ENCODE data around the gene SLC38A10.

Gene SLC38A10

DNA sequence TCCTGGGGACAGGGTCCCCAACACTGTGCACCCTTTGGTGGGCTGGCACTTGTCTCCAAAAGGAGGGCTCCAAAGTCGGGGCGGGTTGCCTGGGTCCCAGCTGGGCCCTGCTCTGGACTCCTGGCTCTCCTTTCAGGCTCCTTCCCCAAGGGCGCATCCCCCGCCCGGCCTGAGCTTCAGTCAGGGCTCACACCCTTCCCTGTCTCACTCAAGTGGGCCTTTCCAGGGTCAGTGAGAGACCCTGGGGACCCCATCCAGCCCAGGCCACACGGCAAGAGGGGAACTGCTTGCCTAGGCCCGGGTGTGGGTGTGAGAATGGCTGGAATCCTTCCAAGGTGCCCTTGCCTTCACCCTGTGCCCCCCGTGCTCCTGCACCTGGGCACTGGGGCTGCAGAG, 41.8 kb upstream of the SLC38A10 start:
- H3K36me3 ChIP-seq (ENCODE audit: control insufficient read depth, insufficient read depth, low read length): no peaks in the 10 kb centered on the region
- H3K4me3 ChIP-seq (ENCODE audit: insufficient read depth, low read depth, low read length, poor library complexity, severe bottlenecking): no peak overlapping the region
- peaks cover 6% of the 10 kb centered on the region for H3K4me1 ChIP-seq (ENCODE audit: control insufficient read depth, insufficient read depth, low read length, poor library complexity, severe bottlenecking)
- H3K27me3 ChIP-seq (replicated peaks; ENCODE audit: control insufficient read depth, insufficient read depth, low read length, poor library complexity, severe bottlenecking): peaks cover 46% of the 10 kb centered on the region
- no peaks in the 10 kb centered on the region for H3K9me3 ChIP-seq (ENCODE audit: control insufficient read depth, low read length)
- no peak for DNase-seq
- H3K27ac ChIP-seq (ENCODE audit: insufficient read depth, low read length, poor library complexity, severe bottlenecking): no peak overlapping the region

DNA sequence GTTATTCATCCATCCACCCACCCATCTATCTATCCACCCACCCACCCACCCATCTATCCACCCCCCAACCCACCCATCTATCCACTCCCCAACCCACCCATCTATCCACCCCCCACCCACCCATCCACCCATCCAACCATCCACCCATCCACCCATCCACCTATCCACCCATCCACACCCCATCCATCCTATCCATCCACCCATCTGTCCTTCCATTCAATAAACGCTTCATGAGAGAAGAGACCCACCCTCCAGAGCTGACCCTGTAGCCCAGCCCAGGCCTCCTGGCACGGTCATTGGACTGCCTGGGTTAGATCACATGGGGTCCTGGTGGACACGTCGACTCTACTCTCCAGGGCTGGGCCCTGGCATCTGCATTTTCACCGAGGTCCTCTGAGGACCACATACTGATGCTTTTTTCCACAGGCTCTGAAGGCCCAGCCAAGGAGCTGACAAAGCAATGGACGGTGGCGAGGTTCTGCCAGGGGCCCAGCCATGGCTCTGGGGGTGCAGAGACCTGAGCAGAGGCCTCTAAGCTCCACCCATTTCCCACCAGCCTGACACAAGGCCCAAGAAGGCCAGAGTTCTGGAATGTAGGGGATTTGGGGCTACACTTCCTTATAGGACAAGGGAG, 41.3 kb upstream of the SLC38A10 start:
- H3K9me3 ChIP-seq (ENCODE audit: control insufficient read depth, low read length): no peaks in the 10 kb centered on the region
- no peak overlapping the region for H3K27ac ChIP-seq (ENCODE audit: insufficient read depth, low read length, poor library complexity, severe bottlenecking)
- peaks cover 6% of the 10 kb centered on the region for H3K4me1 ChIP-seq (ENCODE audit: control insufficient read depth, insufficient read depth, low read length, poor library complexity, severe bottlenecking)
- H3K36me3 ChIP-seq (ENCODE audit: control insufficient read depth, insufficient read depth, low read length): no peaks in the 10 kb centered on the region
- H3K4me3 ChIP-seq (ENCODE audit: insufficient read depth, low read depth, low read length, poor library complexity, severe bottlenecking): no peak overlapping the region
- DNase-seq: no peak
- H3K27me3 ChIP-seq (replicated peaks; ENCODE audit: control insufficient read depth, insufficient read depth, low read length, poor library complexity, severe bottlenecking): peaks cover 41% of the 10 kb centered on the region

DNA sequence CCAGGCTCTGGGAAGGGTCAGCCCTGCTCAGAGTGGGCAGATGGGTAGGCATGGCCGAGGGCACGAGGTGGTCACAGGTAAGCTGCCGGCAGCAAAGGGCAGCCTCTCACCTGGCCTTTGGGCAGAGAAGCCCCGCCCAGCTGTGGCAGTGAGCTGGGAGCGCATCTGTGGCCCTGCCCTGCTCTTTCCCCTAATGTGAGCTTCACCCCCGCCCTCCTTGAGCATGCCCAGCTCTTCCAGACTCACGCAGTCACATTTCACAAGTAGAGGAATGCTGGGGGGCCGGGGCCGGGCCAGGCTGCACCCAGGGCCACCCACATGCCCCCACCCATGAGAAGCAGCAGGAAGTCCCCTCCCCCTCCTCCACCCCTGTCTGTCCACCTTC, 40.7 kb upstream of the SLC38A10 start:
- Histone ChIP-seq H3K4me1 (ENCODE audit: control insufficient read depth, insufficient read depth, low read length, poor library complexity, severe bottlenecking) (no peaks in the 10 kb centered on the region), H3K27me3 (replicated peaks; ENCODE audit: control insufficient read depth, insufficient read depth, low read length, poor library complexity, severe bottlenecking) (peaks cover 37% of the 10 kb centered on the region), H3K4me3 (ENCODE audit: insufficient read depth, low read depth, low read length, poor library complexity, severe bottlenecking) (no peak overlapping the region), H3K9me3 (ENCODE audit: control insufficient read depth, low read length) (no peaks in the 10 kb centered on the region), H3K36me3 (ENCODE audit: control insufficient read depth, insufficient read depth, low read length) (no peaks in the 10 kb centered on the region), H3K27ac (ENCODE audit: insufficient read depth, low read length, poor library complexity, severe bottlenecking) (no peak overlapping the region)
- no peak for DNase-seq

GRCh38 chr17:81334987-81335772, 40.1 kb upstream of the SLC38A10 start:
- DNase-seq: no peak
- no peaks in the 10 kb centered on the region for H3K36me3 ChIP-seq (ENCODE audit: control insufficient read depth, insufficient read depth, low read length)
- H3K4me1 ChIP-seq (ENCODE audit: control insufficient read depth, insufficient read depth, low read length, poor library complexity, severe bottlenecking): no peaks in the 10 kb centered on the region
- H3K4me3 ChIP-seq (ENCODE audit: insufficient read depth, low read depth, low read length, poor library complexity, severe bottlenecking): no peak overlapping the region
- peaks cover 31% of the 10 kb centered on the region for H3K27me3 ChIP-seq (replicated peaks; ENCODE audit: control insufficient read depth, insufficient read depth, low read length, poor library complexity, severe bottlenecking)
- no peaks in the 10 kb centered on the region for H3K9me3 ChIP-seq (ENCODE audit: control insufficient read depth, low read length)
- H3K27ac ChIP-seq (ENCODE audit: insufficient read depth, low read length, poor library complexity, severe bottlenecking): no peak overlapping the region

GRCh38 chr17:81334391-81334901, 39.3 kb upstream of the SLC38A10 start:
- H3K4me3 ChIP-seq (ENCODE audit: insufficient read depth, low read depth, low read length, poor library complexity, severe bottlenecking): no peak overlapping the region
- no peak for DNase-seq
- no peak overlapping the region for H3K27ac ChIP-seq (ENCODE audit: insufficient read depth, low read length, poor library complexity, severe bottlenecking)
- no peaks in the 10 kb centered on the region for H3K4me1 ChIP-seq (ENCODE audit: control insufficient read depth, insufficient read depth, low read length, poor library complexity, severe bottlenecking)
- no peaks in the 10 kb centered on the region for H3K36me3 ChIP-seq (ENCODE audit: control insufficient read depth, insufficient read depth, low read length)
- no peaks in the 10 kb centered on the region for H3K9me3 ChIP-seq (ENCODE audit: control insufficient read depth, low read length)
- peaks cover 24% of the 10 kb centered on the region for H3K27me3 ChIP-seq (replicated peaks; ENCODE audit: control insufficient read depth, insufficient read depth, low read length, poor library complexity, severe bottlenecking)

DNA sequence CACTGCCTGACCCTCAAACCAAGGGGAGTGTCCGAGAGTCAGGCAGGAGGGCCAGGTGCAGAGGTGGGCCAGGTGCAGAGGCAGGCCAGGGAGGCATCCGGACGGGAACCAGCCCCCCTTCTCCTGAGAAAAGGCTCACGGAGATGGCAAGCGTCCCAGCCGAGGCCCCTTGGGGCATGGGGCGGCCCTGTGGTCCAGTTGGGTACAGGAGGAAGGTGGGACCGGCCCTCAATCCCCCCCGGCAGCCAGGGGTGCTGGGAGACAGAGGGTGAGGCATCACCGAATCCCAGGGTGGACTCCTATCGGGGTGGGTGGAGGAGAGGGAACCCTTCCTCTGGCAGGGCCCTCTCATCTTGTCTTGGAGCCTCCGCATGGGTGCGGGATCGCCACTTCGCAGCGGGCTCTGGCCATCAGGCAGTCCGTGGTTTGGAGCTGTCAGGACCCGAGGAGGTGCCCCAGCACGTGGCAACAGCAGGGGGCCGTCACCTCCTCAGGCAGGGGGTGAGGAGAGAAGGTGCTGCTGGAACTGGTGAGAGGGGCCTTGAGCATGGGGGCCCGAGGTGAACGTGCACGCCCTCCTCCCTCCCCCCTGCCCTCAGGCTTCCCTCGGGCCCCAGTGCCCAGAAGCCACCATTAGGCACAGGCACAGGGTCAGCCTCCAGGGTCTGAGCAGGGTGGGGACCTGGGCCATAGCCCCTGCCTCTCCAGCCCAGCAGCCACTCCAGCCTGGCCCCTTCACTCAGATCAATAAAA, 38.7 kb upstream of the SLC38A10 start:
- DNase-seq: no peak
- H3K27me3 ChIP-seq (replicated peaks; ENCODE audit: control insufficient read depth, insufficient read depth, low read length, poor library complexity, severe bottlenecking): peaks cover 17% of the 10 kb centered on the region
- no peak overlapping the region for H3K27ac ChIP-seq (ENCODE audit: insufficient read depth, low read length, poor library complexity, severe bottlenecking)
- H3K4me1 ChIP-seq (ENCODE audit: control insufficient read depth, insufficient read depth, low read length, poor library complexity, severe bottlenecking): no peaks in the 10 kb centered on the region
- H3K4me3 ChIP-seq (ENCODE audit: insufficient read depth, low read depth, low read length, poor library complexity, severe bottlenecking): no peak overlapping the region
- no peaks in the 10 kb centered on the region for H3K36me3 ChIP-seq (ENCODE audit: control insufficient read depth, insufficient read depth, low read length)
- H3K9me3 ChIP-seq (ENCODE audit: control insufficient read depth, low read length): no peaks in the 10 kb centered on the region

DNA sequence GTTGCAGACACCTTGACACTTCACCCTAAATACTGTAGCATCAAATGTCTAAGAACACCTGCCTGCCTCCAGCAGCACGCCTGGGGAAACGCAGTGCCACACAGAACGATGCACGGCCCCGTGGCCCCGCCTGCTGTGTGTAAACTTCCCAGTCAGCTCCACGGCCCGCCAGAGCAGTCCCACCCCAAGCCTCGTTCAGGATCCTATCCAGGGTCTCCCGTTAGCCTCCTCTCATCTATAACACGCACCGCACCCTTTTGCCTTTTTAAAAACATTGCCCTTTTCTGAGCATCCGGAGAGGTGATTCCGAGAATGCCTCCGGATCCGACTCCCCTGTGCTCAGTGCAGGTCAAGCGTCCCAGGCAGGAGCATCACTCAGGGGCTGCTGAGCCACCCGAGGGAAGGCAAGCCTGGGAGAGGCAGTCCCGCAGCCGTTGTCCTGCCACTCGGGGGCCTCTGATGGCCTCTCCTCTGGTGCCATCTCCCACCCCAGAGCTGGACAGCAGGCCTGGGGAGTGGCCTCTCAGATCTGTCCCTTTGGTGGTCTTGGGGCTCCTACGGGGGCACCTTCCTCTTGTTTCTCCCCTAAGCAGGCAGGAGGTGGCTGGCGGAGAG, 37.9 kb upstream of the SLC38A10 start:
- Histone ChIP-seq H3K9me3 (ENCODE audit: control insufficient read depth, low read length) (no peaks in the 10 kb centered on the region), H3K4me3 (ENCODE audit: insufficient read depth, low read depth, low read length, poor library complexity, severe bottlenecking) (no peak overlapping the region), H3K4me1 (ENCODE audit: control insufficient read depth, insufficient read depth, low read length, poor library complexity, severe bottlenecking) (no peaks in the 10 kb centered on the region), H3K27ac (ENCODE audit: insufficient read depth, low read length, poor library complexity, severe bottlenecking) (no peak overlapping the region), H3K27me3 (replicated peaks; ENCODE audit: control insufficient read depth, insufficient read depth, low read length, poor library complexity, severe bottlenecking) (peaks cover 11% of the 10 kb centered on the region), H3K36me3 (ENCODE audit: control insufficient read depth, insufficient read depth, low read length) (no peaks in the 10 kb centered on the region)
- no peak for DNase-seq

- peaks cover 11% of the 10 kb centered on the region for H3K27me3 ChIP-seq (replicated peaks; ENCODE audit: control insufficient read depth, insufficient read depth, low read length, poor library complexity, severe bottlenecking)
- H3K36me3 ChIP-seq (ENCODE audit: control insufficient read depth, insufficient read depth, low read length): no peaks in the 10 kb centered on the region
- H3K4me1 ChIP-seq (ENCODE audit: control insufficient read depth, insufficient read depth, low read length, poor library complexity, severe bottlenecking): no peaks in the 10 kb centered on the region
- no peaks in the 10 kb centered on the region for H3K9me3 ChIP-seq (ENCODE audit: control insufficient read depth, low read length)
- no peak overlapping the region for H3K4me3 ChIP-seq (ENCODE audit: insufficient read depth, low read depth, low read length, poor library complexity, severe bottlenecking)
- DNase-seq: no peak
- H3K27ac ChIP-seq (ENCODE audit: insufficient read depth, low read length, poor library complexity, severe bottlenecking): no peak overlapping the region
Observed at GRCh38 chr17:81332118-81332834, 37.2 kb upstream of the SLC38A10 start.

- Histone ChIP-seq H3K27ac (ENCODE audit: insufficient read depth, low read length, poor library complexity, severe bottlenecking) (no peak overlapping the region), H3K27me3 (replicated peaks; ENCODE audit: control insufficient read depth, insufficient read depth, low read length, poor library complexity, severe bottlenecking) (peaks cover 6% of the 10 kb centered on the region), H3K4me1 (ENCODE audit: control insufficient read depth, insufficient read depth, low read length, poor library complexity, severe bottlenecking) (no peaks in the 10 kb centered on the region), H3K9me3 (ENCODE audit: control insufficient read depth, low read length) (no peaks in the 10 kb centered on the region), H3K4me3 (ENCODE audit: insufficient read depth, low read depth, low read length, poor library complexity, severe bottlenecking) (no peak overlapping the region), H3K36me3 (ENCODE audit: control insufficient read depth, insufficient read depth, low read length) (no peaks in the 10 kb centered on the region)
- no peak for DNase-seq
Observed at GRCh38 chr17:81331527-81332043, 36.5 kb upstream of the SLC38A10 start.

Data from effector memory CD4-positive, alpha-beta T cell (primary cell).